Measurements from ENCODE around the gene RNLS.
"Not testable (repeated sequence)": the region's sequence is repeated elsewhere in the genome, so short reads cannot be mapped to it uniquely, and the experiment has no call there.

Gene RNLS

GRCh38 chr10:88313878-88314277, 269.2 kb downstream of the RNLS start:
- no peak overlapping the region for H3K4me3 ChIP-seq (ENCODE audit: low read depth, low read length)
- TF ChIP-seq CTCF (IDR thresholded peaks at IDR 0.05; ENCODE audit: borderline replicate concordance, insufficient read depth, low read depth, low read length), result no peak

- no peak for TF ChIP-seq CTCF (IDR thresholded peaks at IDR 0.05; ENCODE audit: borderline replicate concordance, insufficient read depth, low read depth, low read length)
- no peak overlapping the region for H3K4me3 ChIP-seq (ENCODE audit: low read depth, low read length)
Measured at GRCh38 chr10:88312855-88313254, 270.3 kb downstream of the RNLS start.

GRCh38 chr10:88311264-88311663, 271.9 kb downstream of the RNLS start:
- no peak for TF ChIP-seq CTCF (IDR thresholded peaks at IDR 0.05; ENCODE audit: borderline replicate concordance, insufficient read depth, low read depth, low read length)
- no peak overlapping the region for H3K4me3 ChIP-seq (ENCODE audit: low read depth, low read length)

GRCh38 chr10:88309365-88309764, 273.8 kb downstream of the RNLS start:
- TF ChIP-seq CTCF (IDR thresholded peaks at IDR 0.05; ENCODE audit: borderline replicate concordance, insufficient read depth, low read depth, low read length), result no peak
- no peak overlapping the region for H3K4me3 ChIP-seq (ENCODE audit: low read depth, low read length)

- H3K4me3 ChIP-seq (ENCODE audit: low read depth, low read length), result not testable (repeated sequence)
Measured at GRCh38 chr10:88308361-88308760, 274.8 kb downstream of the RNLS start.

- no peak overlapping the region for H3K4me3 ChIP-seq (ENCODE audit: low read depth, low read length)
- no peak for TF ChIP-seq CTCF (IDR thresholded peaks at IDR 0.05; ENCODE audit: borderline replicate concordance, insufficient read depth, low read depth, low read length)
Measured at GRCh38 chr10:88299787-88300186, 283.3 kb downstream of the RNLS start.

- no peak for TF ChIP-seq CTCF (IDR thresholded peaks at IDR 0.05; ENCODE audit: borderline replicate concordance, insufficient read depth, low read depth, low read length)
- no peak overlapping the region for H3K4me3 ChIP-seq (ENCODE audit: low read depth, low read length)
Measured at GRCh38 chr10:88297103-88297502, 286.0 kb downstream of the RNLS start.

GRCh38 chr10:88293651-88294230, 289.4 kb downstream of the RNLS start:
- H3K4me3 ChIP-seq (ENCODE audit: low read depth, low read length), result no peak overlapping the region
- TF ChIP-seq CTCF (IDR thresholded peaks at IDR 0.05; ENCODE audit: borderline replicate concordance, insufficient read depth, low read depth, low read length), result no peak
